NT2/D1 (cell line): ENCODE results near the gene CXorf49.

ENCODE experiments used
- SUZ12 ChIP-seq: IDR thresholded peaks from 2 replicates; pipeline ENCODE4 v1.6.1; 2011; ENCODE audit not compliant: insufficient read length, insufficient read depth; ENCODE audit errors: extremely low read depth
- ZNF274 ChIP-seq: IDR thresholded peaks from 2 replicates; pipeline ENCODE4 v1.6.1; 2011; ENCODE audit warnings: mild to moderate bottlenecking, low read depth, low read length

GRCh38 chrX:71667328-71668247, 50.5 kb downstream of the CXorf49 start, which contains the start of gene LOC101059915:
- no peak for TF ChIP-seq ZNF274
- TF ChIP-seq SUZ12 = no peak
